HepG2 (cell line): ENCODE results near the gene BICRA. TPM values are rescaled to one million over a fixed set of nuclear protein-coding genes. Genes with fewer than 3 reads are reported as not detected.

Source experiments
- ATAC-seq: fragments of 200-7000 bp; cut with Tn5 transposase; 3 replicates; pipeline ENCODE4 v1.9.1; 2020; ENCODE audit warnings: mild to moderate bottlenecking, moderate library complexity
- BruUV-seq: library from RNA; stranded (reverse); fragments of 400-500 nt; replicated peaks from 2 replicates; lab custom pipeline; 2021; lab: Mats Ljungman, UMichigan
- CTCF ChIA-PET: fragments of 300-600 bp; formaldehyde crosslinking; extraction: SDS; loops from one replicate; lab custom pipeline; 2021; ENCODE audit warnings: low total read pairs, inconsistent platforms, low intra/inter-chr PET ratio; lab: Yijun Ruan, JAX
- POLR2A ChIA-PET: fragments of 350-600 bp; sonication (Branson Sonifier 250); formaldehyde crosslinking; loops from one replicate; lab custom pipeline; 2020; ENCODE audit warnings: antibody characterized with exemption, inconsistent platforms; lab: Yijun Ruan, JAX
- DNase-seq: peaks from one replicate; pipeline ENCODE4 v3.0.0-alpha.2; 2015; ENCODE audit warnings: low spot score
- FAIRE-seq: peaks from 3 replicates; lab custom pipeline; 2011; peaks lifted over from hg19 to GRCh38; lab: Jason Lieb, UNC
- H2AFZ ChIP-seq: one replicate; pipeline ENCODE4 v1.6.1; 2011; ENCODE audit warnings: low read length, inconsistent platforms
- H3K27ac ChIP-seq: fragments of 300-600 bp; 3 replicates; pipeline ENCODE4 v1.8.0; 2011; ENCODE audit warnings: mixed run types, mild to moderate bottlenecking, mixed read lengths, low read length, inconsistent platforms; ENCODE audit not compliant: insufficient read depth; ENCODE audit errors: extremely low read length
- H3K27me3 ChIP-seq, 2 experiments: fragments of 200-600 bp in 1 of 2; 2 replicates in 1 of 2; 3 replicates in 1 of 2; pipeline versions ENCODE4 v1.6.0 to v1.8.0; 2011; ENCODE audit warnings: low read length in 2 of 2, mild to moderate bottlenecking in 2 of 2, moderate library complexity in 2 of 2, inconsistent platforms in 1 of 2; ENCODE audit not compliant: insufficient read depth in 2 of 2, control insufficient read depth in 1 of 2
- H3K36me3 ChIP-seq, 2 experiments: fragments of 200-600 bp in 1 of 2; replicated peaks in 1 of 2; 2 replicates in 1 of 2; 3 replicates in 1 of 2; pipeline versions ENCODE4 v1.5.1 to v1.8.0; 2011; ENCODE audit warnings: low read length in 2 of 2, inconsistent platforms in 1 of 2; ENCODE audit not compliant: insufficient read depth in 2 of 2, control insufficient read depth in 1 of 2
- H3K4me1 ChIP-seq: 2 replicates; pipeline ENCODE4 v1.5.1; 2012; ENCODE audit warnings: low read length, inconsistent platforms; ENCODE audit not compliant: insufficient read depth
- H3K4me2 ChIP-seq: 2 replicates; pipeline ENCODE4 v1.6.0; 2011; ENCODE audit warnings: low read depth, low read length, inconsistent platforms
- H3K4me3 ChIP-seq, 3 experiments: fragments of 200-600 bp in 1 of 3; sonication (generic), shearing (Covaris generic) in 1 of 3; replicated peaks in 1 of 3; 2 replicates each; pipeline ENCODE4 v1.5.1; 2011 to 2016; ENCODE audit warnings: low read length in 3 of 3, inconsistent platforms in 2 of 3, low read depth in 2 of 3, mild to moderate bottlenecking in 2 of 3, control low read depth in 1 of 3, mixed read lengths in 1 of 3; ENCODE audit not compliant: insufficient read depth in 1 of 3
- H3K79me2 ChIP-seq: one replicate; pipeline ENCODE4 v1.6.1; 2011; ENCODE audit warnings: low read length, inconsistent platforms; ENCODE audit not compliant: insufficient read depth
- H3K9ac ChIP-seq: 2 replicates; pipeline ENCODE4 v1.6.0; 2011; ENCODE audit warnings: mild to moderate bottlenecking, low read depth, low read length, inconsistent platforms; ENCODE audit not compliant: insufficient read depth
- H3K9me3 ChIP-seq: 2 replicates; pipeline ENCODE4 v1.5.1; 2012; ENCODE audit warnings: mild to moderate bottlenecking, low read length
- H4K20me1 ChIP-seq: 2 replicates; pipeline ENCODE4 v1.6.0; 2011; ENCODE audit warnings: inconsistent platforms, mild to moderate bottlenecking, low read length, moderate library complexity; ENCODE audit not compliant: insufficient read depth
- ADNP ChIP-seq: sonication (generic); formaldehyde crosslinking; IDR thresholded peaks from 2 replicates; pipeline ENCODE4 v1.4.0; 2020; ENCODE audit warnings: missing genetic modification reagents
- GABPB1 ChIP-seq: IDR thresholded peaks from 2 replicates; pipeline ENCODE4 v1.6.1; 2016; ENCODE audit warnings: mild to moderate bottlenecking, missing genetic modification reagents, moderate library complexity, missing compliant biosample characterization
- HNF4A ChIP-seq: sonication (generic); formaldehyde crosslinking; IDR thresholded peaks from 2 replicates; pipeline ENCODE4 v1.4.0; 2020; ENCODE audit warnings: missing genetic modification reagents
- HNRNPH1 ChIP-seq: fragments of 200-400 bp; formaldehyde crosslinking; optimal IDR thresholded peaks from 2 replicates; pipeline ENCODE3; 2017; ENCODE audit warnings: mild to moderate bottlenecking, low read depth, low read length
- HNRNPLL ChIP-seq: fragments of 200-400 bp; formaldehyde crosslinking; IDR thresholded peaks from 2 replicates; pipeline ENCODE4 v1.6.1; 2017; ENCODE audit warnings: mild to moderate bottlenecking, low read depth, low read length; ENCODE audit not compliant: poor library complexity, severe bottlenecking
- HOXA3 ChIP-seq: sonication (generic); formaldehyde crosslinking; IDR thresholded peaks from 2 replicates; pipeline ENCODE4 v1.5.0; 2020; ENCODE audit warnings: missing genetic modification reagents
- HOXA7 ChIP-seq: sonication (generic); formaldehyde crosslinking; IDR thresholded peaks from 2 replicates; pipeline ENCODE4 v1.8.1; 2022; ENCODE audit warnings: mild to moderate bottlenecking, missing genetic modification reagents, moderate library complexity
- KDM1A ChIP-seq: IDR thresholded peaks from 2 replicates; pipeline ENCODE4 v1.6.1; 2016; ENCODE audit warnings: missing compliant biosample characterization
- KDM2A ChIP-seq: sonication (generic); formaldehyde crosslinking; IDR thresholded peaks from 2 replicates; pipeline ENCODE4 v1.4.0; 2020; ENCODE audit warnings: low read depth, missing genetic modification reagents, borderline replicate concordance
- KLF15 ChIP-seq: sonication (generic); formaldehyde crosslinking; IDR thresholded peaks from 2 replicates; pipeline ENCODE4 v1.8.1; 2023; ENCODE audit warnings: borderline replicate concordance, mild to moderate bottlenecking, inconsistent platforms, missing genetic modification reagents, mixed read lengths
- LCORL ChIP-seq, 2 experiments: fragments of 450-650 bp in 1 of 2; sonication (generic) in 1 of 2; formaldehyde crosslinking in 1 of 2; IDR thresholded peaks; 2 replicates each; pipeline versions ENCODE4 v1.5.0 to v1.6.1; 2017 to 2020; ENCODE audit warnings: antibody characterized with exemption in 1 of 2, missing genetic modification reagents in 1 of 2
- MEIS2 ChIP-seq: sonication (generic); formaldehyde crosslinking; IDR thresholded peaks from 2 replicates; pipeline ENCODE4 v1.9.0; 2021; ENCODE audit warnings: mild to moderate bottlenecking, missing genetic modification reagents
- MTA1 ChIP-seq: sonication (generic); formaldehyde crosslinking; IDR thresholded peaks from 2 replicates; pipeline ENCODE4 v1.4.0; 2020; ENCODE audit warnings: missing genetic modification reagents, mild to moderate bottlenecking, borderline replicate concordance
- NRL ChIP-seq: sonication (generic); formaldehyde crosslinking; IDR thresholded peaks from 2 replicates; pipeline ENCODE4 v1.5.0; 2020; ENCODE audit warnings: missing genetic modification reagents, mild to moderate bottlenecking, moderate library complexity, borderline replicate concordance
- RAD21 ChIP-seq: fragments of 450-650 bp; formaldehyde crosslinking; IDR thresholded peaks from 2 replicates; pipeline ENCODE4 v1.5.0; 2020; ENCODE audit warnings: mild to moderate bottlenecking
- RCOR2 ChIP-seq: IDR thresholded peaks from 2 replicates; pipeline ENCODE4 v1.6.1; 2016; ENCODE audit warnings: missing biosample characterization, missing genetic modification reagents
- STAG1 ChIP-seq: sonication (generic); formaldehyde crosslinking; IDR thresholded peaks from 2 replicates; pipeline ENCODE4 v1.4.0; 2020; ENCODE audit warnings: missing genetic modification reagents
- STAT6 ChIP-seq: sonication (generic); formaldehyde crosslinking; IDR thresholded peaks from 2 replicates; pipeline ENCODE4 v1.4.0; 2020; ENCODE audit warnings: missing genetic modification reagents, mild to moderate bottlenecking, borderline replicate concordance
- ZNF263 ChIP-seq: sonication (generic); formaldehyde crosslinking; IDR thresholded peaks from 2 replicates; pipeline ENCODE4 v1.4.0; 2020; ENCODE audit warnings: missing genetic modification reagents
- ZNF350 ChIP-seq: sonication (generic); formaldehyde crosslinking; IDR thresholded peaks from 2 replicates; pipeline ENCODE4 v1.4.0; 2020; ENCODE audit warnings: mild to moderate bottlenecking, low read depth, missing genetic modification reagents, borderline replicate concordance
- ZNF572 ChIP-seq: sonication (generic); formaldehyde crosslinking; IDR thresholded peaks from 2 replicates; pipeline ENCODE4 v1.5.1; 2020; ENCODE audit warnings: mild to moderate bottlenecking, missing genetic modification reagents
- ZNF605 ChIP-seq: sonication (generic); formaldehyde crosslinking; IDR thresholded peaks from 2 replicates; pipeline ENCODE4 v1.8.0; 2022; ENCODE audit warnings: mild to moderate bottlenecking, missing genetic modification reagents
- WGBS: methylation state at CpG from one replicate; pipeline ENCODE4 v1.1.6; 2017; ENCODE audit warnings: low lambda C conversion rate; 5-methylcytosine and 5-hydroxymethylcytosine counted together
- in situ Hi-C: cut with HindIII; loops from 2 replicates; pipeline ENCODE4 v1.10.0; 2017; ENCODE audit warnings: low pct_unique_long_range_greater_than_20kb; ENCODE audit not compliant: extremely low pct_ligation_motif_present
- intact Hi-C: fragments of 100-400 bp; cut with micrococcal nuclease; formaldehyde crosslinking; loops from one replicate; pipeline ENCODE4 v1.10.0; 2022; ENCODE audit not compliant: unreplicated experiment
- polyA plus RNA-seq, 8 experiments: library from polyadenylated mRNA; depleted of rRNA in 3 of 8; stranded (reverse) in 7 of 8; unstranded in 1 of 8; fragments of >200 nt; fragmentation: Illumina TruSeq in 4 of 8; extraction: Trizol in 4 of 8; gene quantifications; 2 replicates each; pipeline versions ENCODE4 v1.2.1 to v1.2.3, GENCODE V29; 2011 to 2016; ENCODE audit warnings: low read depth in 4 of 8, missing spikeins in 1 of 8, mixed read lengths in 1 of 8; ENCODE audit not compliant: insufficient read depth in 1 of 8
- total RNA-seq, 5 experiments: library from RNA; depleted of rRNA; stranded (reverse); fragments of >200 nt; fragmentation: Illumina TruSeq; extraction: Trizol; gene quantifications; 2 replicates each; pipeline ENCODE4 v1.2.3, GENCODE V29; 2016; ENCODE audit warnings: low read depth in 1 of 5

Gene BICRA
- total and polyA plus RNA-seq, 2 of the 13 experiments (the other 11 are each of a cell fraction or from before 2014, with no cell fraction given), result 0.55 to 0.71 TPM

GRCh38 chr19:47707135-47707925 lies 98.4 kb downstream of the BICRA start:
- DNase-seq, result peak; percentile 71
- POLR2A ChIA-PET, result no interaction called here
- peak; percentile 94 for ATAC-seq
- FAIRE-seq, result peak; percentile 65
- H2AFZ ChIP-seq, result no peak overlapping the region
- H3K9me3 ChIP-seq, result no peaks in the 10 kb centered on the region
- 19% methylated on average over 21 of the region's 22 CpGs for WGBS
- no peak overlapping the region for H3K9ac ChIP-seq
- in situ Hi-C loops, result no loop called here
- BruUV-seq, result no TSS peak
- no peak overlapping the region for H3K4me2 ChIP-seq
- intact Hi-C loops, result no loop called here
- H3K79me2 ChIP-seq, result no peaks in the 10 kb centered on the region
- no peaks in the 10 kb centered on the region for H4K20me1 ChIP-seq
- peaks cover 10% of the 10 kb centered on the region for H3K4me1 ChIP-seq
- no peak overlapping the region for H3K27ac ChIP-seq
- no peaks in the 10 kb centered on the region for H3K36me3 ChIP-seq
- no peaks in the 10 kb centered on the region; a peak in 1 of 5 replicates for H3K27me3 ChIP-seq
- no peak overlapping the region for H3K4me3 ChIP-seq
- CTCF ChIA-PET, result interaction anchor here (0.7 to 1.9 kb wide), 3 partner anchors 8 to 270 kb away, joined by 3 to 18 read pairs (median 4); no protein-coding TSS in a partner anchor
- TF ChIP-seq KDM1A (CRISPR knock-in tag) (peak; percentile 41; the same call in 1 of the 2 replicates), HNRNPLL (peak; percentile 20), HOXA7 (CRISPR knock-in tag) (no peak), ZNF605 (CRISPR knock-in tag) (no peak), HOXA3 (CRISPR knock-in tag) (peak; percentile 24; the same call in 1 of the 2 replicates), KLF15 (CRISPR knock-in tag) (no peak), MTA1 (no peak), LCORL (IDR thresholded peaks at IDR 0.05) (no peak), LCORL (CRISPR knock-in tag; IDR thresholded peaks at IDR 0.05) (0 out of 2 replicates have a peak, but pooled peaks have one; percentile 19), ZNF572 (CRISPR knock-in tag) (0 out of 2 replicates have a peak, but pooled peaks have one; percentile 39), RAD21 (CRISPR knock-in tag) (peak; percentile 72), HNF4A (0 out of 2 replicates have a peak, but pooled peaks have one; percentile 10), HNRNPH1 (no peak), ZNF350 (CRISPR knock-in tag) (0 out of 2 replicates have a peak, but pooled peaks have one; percentile 35), GABPB1 (CRISPR knock-in tag) (peak; percentile 32; the same call in 1 of the 2 replicates), NRL (CRISPR knock-in tag) (0 out of 2 replicates have a peak, but pooled peaks have one; percentile 51), STAG1 (peak; percentile 89), ZNF263 (peak; percentile 44; the same call in 1 of the 2 replicates), KDM2A (peak; percentile 54; the same call in 1 of the 2 replicates), RCOR2 (peak; percentile 76), MEIS2 (CRISPR knock-in tag) (0 out of 2 replicates have a peak, but pooled peaks have one; percentile 12), STAT6 (no peak), ADNP (CRISPR knock-in tag) (peak; percentile 34; the same call in 1 of the 2 replicates)
